A549 (cell line): ENCODE results near the gene TMEM145.

ENCODE experiments used
- CBX8 ChIP-seq: fragments of 200-600 bp; sonication (generic); IDR thresholded peaks from 2 replicates; pipeline ENCODE4 v1.6.1; 2016
- CTCF ChIP-seq: fragments of >200 bp; sonication (Bioruptor Twin); formaldehyde crosslinking; IDR thresholded peaks from 3 replicates; pipeline ENCODE4 v1.5.1; 2016
- JUN ChIP-seq, 2 experiments: fragments of >200 bp; sonication (Bioruptor Twin); formaldehyde crosslinking; IDR thresholded peaks; 2 replicates in 1 of 2; 3 replicates in 1 of 2; pipeline ENCODE4 v1.6.1; 2016 to 2017
- MAFK ChIP-seq: fragments of 450-650 bp; IDR thresholded peaks from 2 replicates; pipeline ENCODE4 v1.6.1; 2014; ENCODE audit not compliant: partially characterized antibody
- NFE2L2 ChIP-seq: fragments of 150-350 bp; conservative IDR thresholded peaks from 2 replicates; pipeline ENCODE4 v1.6.1; 2014; ENCODE audit warnings: low read length
- POLR2A ChIP-seq: IDR thresholded peaks from 2 replicates; pipeline ENCODE4 v1.6.1; 2012; ENCODE audit warnings: mild to moderate bottlenecking, low read length
- REST ChIP-seq: fragments of 200-600 bp; sonication (generic); IDR thresholded peaks from 2 replicates; pipeline ENCODE4 v1.6.1; 2016; ENCODE audit warnings: antibody characterized with exemption, mild to moderate bottlenecking, moderate library complexity

GRCh38 chr19:42328854-42329253, 15.7 kb downstream of the TMEM145 start:
- TF ChIP-seq REST (no peak), CTCF (no peak), JUN (IDR thresholded peaks at IDR 0.05) (no peak), MAFK (no peak), CBX8 (no peak), NFE2L2 (no peak), POLR2A (no peak)
